H1 (cell line): ENCODE measurements around the gene VPS41.

ENCODE experiments used
- JUN ChIP-seq: IDR thresholded peaks from 2 replicates; pipeline ENCODE4 v1.6.1; 2011; ENCODE audit warnings: low read depth, mild to moderate bottlenecking, improper control_type of control experiment, low read length
- JUND ChIP-seq: IDR thresholded peaks from 2 replicates; pipeline ENCODE4 v1.6.1; 2011; ENCODE audit warnings: mild to moderate bottlenecking, improper control_type of control experiment, low read length
- KDM5A ChIP-seq: fragments of 200-600 bp; IDR thresholded peaks from 2 replicates; pipeline ENCODE4 v1.7.1; 2012; ENCODE audit warnings: mild to moderate bottlenecking, low read length, inconsistent platforms, mixed read lengths
- POLR2AphosphoS5 ChIP-seq: IDR thresholded peaks from 2 replicates; pipeline ENCODE4 v1.6.1; 2011; ENCODE audit warnings: low read depth, low read length
- TCF12 ChIP-seq: IDR thresholded peaks from 2 replicates; pipeline ENCODE4 v1.6.1; 2011; ENCODE audit warnings: low read depth, mild to moderate bottlenecking, low read length

DNA sequence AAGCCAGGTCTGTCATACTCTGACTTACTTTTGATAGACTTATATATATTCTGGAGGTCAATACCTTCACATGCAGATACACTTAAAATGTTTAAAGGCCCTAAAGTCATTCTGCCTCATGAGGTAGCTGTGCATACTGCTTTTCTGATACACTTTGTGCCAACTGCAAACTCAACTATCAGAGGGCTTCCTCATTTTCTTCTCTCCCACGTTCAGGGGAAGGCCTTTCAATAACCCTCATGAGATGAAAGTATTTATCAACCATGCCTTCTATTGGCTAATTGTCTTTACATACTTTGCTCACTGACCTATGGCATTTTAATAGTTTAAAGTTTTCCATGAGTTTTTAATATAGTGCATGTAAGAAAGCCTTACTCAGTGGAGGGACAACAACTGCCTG, 165.1 kb downstream of the VPS41 start:
- no peak for TF ChIP-seq TCF12
- TF ChIP-seq JUN, result no peak
- TF ChIP-seq POLR2AphosphoS5, result no peak
- no peak for TF ChIP-seq KDM5A
- TF ChIP-seq JUND, result no peak
